B cell (primary cell): Measurements from ENCODE around the gene RTBDN. TPM values are rescaled to one million over a fixed set of nuclear protein-coding genes. Genes with fewer than 3 reads are reported as not detected.

Experiments
- ATAC-seq: fragments of 200-7000 bp; cut with Tn5 transposase; one replicate; pipeline ENCODE4 v1.10.0; 2021; ENCODE audit warnings: low read depth, mild to moderate bottlenecking, moderate number of reproducible peaks, moderate library complexity
- CTCF ChIA-PET: fragments of 350-600 bp; sonication (Branson Sonifier 250); formaldehyde crosslinking; loops from one replicate; lab custom pipeline; 2021; ENCODE audit warnings: antibody characterized with exemption, inconsistent platforms; lab: Charles Lee
- POLR2A ChIA-PET: fragments of 350-600 bp; sonication (Branson Sonifier 250); formaldehyde crosslinking; loops from one replicate; lab custom pipeline; 2021; ENCODE audit warnings: antibody characterized with exemption; lab: Charles Lee
- DNase-seq: peaks from one replicate; pipeline ENCODE4 v3.0.0; 2013
- H2AFZ ChIP-seq: 2 replicates; pipeline ENCODE4 v1.6.1; 2012; ENCODE audit warnings: mild to moderate bottlenecking, low read depth, low read length; ENCODE audit not compliant: insufficient read depth, poor library complexity, severe bottlenecking
- H3K27ac ChIP-seq, 2 donors: 1 replicate in 1 of 2; 2 replicates in 1 of 2; pipeline ENCODE4 v1.5.1; 2012 to 2013; ENCODE audit warnings: low read length in 2 of 2, mild to moderate bottlenecking in 2 of 2, moderate library complexity in 1 of 2
- H3K27me3 ChIP-seq, 4 experiments: fragments of 200-600 bp in 1 of 4; sonication (generic) in 1 of 4; replicated peaks in 1 of 4; 1 replicate in 2 of 4; 2 replicates in 2 of 4; pipeline versions ENCODE4 v1.6.1 to v1.7.0; 2013 to 2016; ENCODE audit warnings: low read length in 3 of 4, mild to moderate bottlenecking in 2 of 4, mixed read lengths in 1 of 4, moderate library complexity in 1 of 4; ENCODE audit not compliant: insufficient read depth in 4 of 4, control insufficient read depth in 3 of 4; ENCODE audit errors: control extremely low read depth in 1 of 4
- H3K36me3 ChIP-seq, 2 experiments: replicated peaks in 1 of 2; 1 replicate in 1 of 2; 2 replicates in 1 of 2; pipeline versions ENCODE4 v1.6.1 to v1.7.1; 2013; ENCODE audit warnings: low read length in 1 of 2; ENCODE audit not compliant: insufficient read depth in 2 of 2, control insufficient read depth in 1 of 2; ENCODE audit errors: control extremely low read depth in 1 of 2, extremely low read depth in 1 of 2
- H3K4me1 ChIP-seq, 2 donors: fragments of 200-600 bp in 1 of 2; sonication (generic) in 1 of 2; 1 replicate in 1 of 2; 2 replicates in 1 of 2; pipeline versions ENCODE4 v1.5.1 to v1.6.1; 2013 to 2017; ENCODE audit warnings: low read length in 2 of 2; ENCODE audit not compliant: control insufficient read depth in 2 of 2, insufficient read depth in 2 of 2
- H3K4me2 ChIP-seq: replicated peaks from 2 replicates; pipeline ENCODE3; 2012; ENCODE audit warnings: mild to moderate bottlenecking, low read depth, low read length; ENCODE audit not compliant: poor library complexity, severe bottlenecking
- H3K4me3 ChIP-seq, 5 experiments: fragments of 200-600 bp in 1 of 5; sonication (generic) in 1 of 5; 1 replicate in 3 of 5; 2 replicates in 2 of 5; pipeline versions ENCODE4 v1.5.1 to v1.7.0; 2011 to 2016; ENCODE audit warnings: low read length in 4 of 5, mild to moderate bottlenecking in 4 of 5, low read depth in 2 of 5, control low read depth in 1 of 5, moderate library complexity in 1 of 5; ENCODE audit not compliant: insufficient read depth in 1 of 5; ENCODE audit errors: control extremely low read depth in 1 of 5, extremely low read depth in 1 of 5
- H3K79me2 ChIP-seq: fragments of 200-600 bp; sonication (generic); one replicate; pipeline ENCODE4 v1.6.0; 2016; ENCODE audit warnings: low read length; ENCODE audit not compliant: control insufficient read depth, insufficient read depth
- H3K9ac ChIP-seq: fragments of 200-600 bp; sonication (generic); 2 replicates; pipeline ENCODE4 v1.6.1; 2017; ENCODE audit warnings: mild to moderate bottlenecking, low read length, moderate library complexity
- H3K9me3 ChIP-seq, 3 donors: one replicate each; pipeline versions ENCODE4 v1.6.1 to v1.7.1; 2013; ENCODE audit warnings: low read length in 2 of 3; ENCODE audit not compliant: control insufficient read depth in 2 of 3, insufficient read depth in 1 of 3; ENCODE audit errors: control extremely low read depth in 1 of 3
- H4K20me1 ChIP-seq: 2 replicates; pipeline ENCODE4 v1.6.0; 2012; ENCODE audit warnings: mild to moderate bottlenecking, low read length; ENCODE audit not compliant: insufficient read depth, control insufficient read depth, poor library complexity, severe bottlenecking
- H3K27ac Mint-ChIP-seq: one replicate; pipeline ENCODE4 v1.8.0; 2021; ENCODE audit warnings: mixed read lengths
- H3K27me3 Mint-ChIP-seq: one replicate; pipeline ENCODE4 v1.8.0; 2021; ENCODE audit warnings: mixed read lengths
- H3K4me1 Mint-ChIP-seq: one replicate; pipeline ENCODE4 v1.8.0; 2021; ENCODE audit warnings: mixed read lengths
- H3K4me3 Mint-ChIP-seq: one replicate; pipeline ENCODE4 v1.8.0; 2021; ENCODE audit warnings: mixed read lengths
- H3K9me3 Mint-ChIP-seq: one replicate; pipeline ENCODE4 v1.8.0; 2022; ENCODE audit warnings: mixed read lengths; ENCODE audit not compliant: insufficient read depth
- CTCF ChIP-seq: fragments of 200-600 bp; IDR thresholded peaks from one replicate; pipeline ENCODE4 v1.8.0; 2022; ENCODE audit warnings: antibody characterized with exemption, mild to moderate bottlenecking
- EZH2 ChIP-seq: IDR thresholded peaks from 2 replicates; pipeline ENCODE4 v1.6.1; 2012; ENCODE audit warnings: borderline replicate concordance, low read depth, mild to moderate bottlenecking, moderate library complexity, low read length; ENCODE audit not compliant: insufficient read depth, poor library complexity, severe bottlenecking
- WGBS: methylation state at CpG from one replicate; pipeline ENCODE4 v1.1.5; 2013; ENCODE audit warnings: missing lambda C conversion rate; ENCODE audit not compliant: insufficient coverage; 5-methylcytosine and 5-hydroxymethylcytosine counted together
- intact Hi-C: fragments of 100-400 bp; cut with micrococcal nuclease; formaldehyde crosslinking; loops from one replicate; pipeline ENCODE4 v1.10.0; 2022
- polyA plus RNA-seq: library from polyadenylated mRNA; depleted of rRNA; stranded (reverse); fragments of >200 nt; gene quantifications from 2 replicates; pipeline ENCODE4 v1.2.3, GENCODE V29; 2012
- total RNA-seq, 2 donors: library from RNA; stranded (reverse); fragments of 120-200 nt in 1 of 2; gene quantifications; 1 replicate in 1 of 2; 2 replicates in 1 of 2; pipeline versions ENCODE4 v1.2.3 to v1.2.4, GENCODE V29; 2013 to 2022

The RTBDN gene
- total and polyA plus RNA-seq, 2 donors (not counting 1 experiment from before 2014, with no cell fraction given): not detected

- 84% methylated on average over 13 of the region's 15 CpGs for whole genome bisulfite sequencing
- peak overlapping the region; percentile 83 to 86 for H3K27ac ChIP-seq
- intact Hi-C loops: no loop called here
- peak overlapping the region; percentile 88 for H3K4me3 Mint-ChIP-seq
- peaks cover 45 to 65% of the 10 kb centered on the region in 2 donors for H3K4me1 ChIP-seq
- peaks cover 51% of the 10 kb centered on the region for H3K4me1 Mint-ChIP-seq
- H3K27me3 Mint-ChIP-seq: no peaks in the 10 kb centered on the region
- no peaks in the 10 kb centered on the region for H3K9me3 Mint-ChIP-seq
- ChIA-PET CTCF (interaction anchor here (0.5 to 27.9 kb wide), 8 partner anchors 8 to 97 kb away, joined by 3 to 1147 read pairs (median 20); partner anchors contain the start of genes DHPS, JUNB, PRDX2 and RNASEH2A), POLR2A (interaction anchor here (0.6 to 6.9 kb wide), 3 partner anchors 8 to 50 kb away, joined by 4 to 233 read pairs (median 36); partner anchors contain the start of gene JUNB)
- no peak overlapping the region for H3K9ac ChIP-seq
- H3K4me3 ChIP-seq: no peak overlapping the region
- TF ChIP-seq EZH2 (no peak), CTCF (no peak)
- ATAC-seq (no peak), DNase-seq (no peak)
- H3K27ac Mint-ChIP-seq: peak overlapping the region; percentile 84
- no peaks in the 10 kb centered on the region for H3K27me3 ChIP-seq
- no peaks in the 10 kb centered on the region for H3K36me3 ChIP-seq
- peak overlapping the region; percentile 95 for H3K4me2 ChIP-seq
- no peaks in the 10 kb centered on the region for H4K20me1 ChIP-seq
- H3K79me2 ChIP-seq: peaks cover 2% of the 10 kb centered on the region
- peak overlapping the region; percentile 20 for H2AFZ ChIP-seq
- no peaks in the 10 kb centered on the region for H3K9me3 ChIP-seq
Observed at GRCh38 chr19:12779162-12779993, 55.0 kb downstream of the RTBDN start.

- no peaks in the 10 kb centered on the region for H3K27me3 ChIP-seq
- Mint-ChIP-seq H3K4me3 (peak overlapping the region; percentile 88), H3K9me3 (no peaks in the 10 kb centered on the region), H3K27me3 (no peaks in the 10 kb centered on the region), H3K4me1 (peaks cover 51% of the 10 kb centered on the region), H3K27ac (peak overlapping the region; percentile 84)
- ChIA-PET POLR2A (interaction anchor here (0.6 to 6.9 kb wide), 4 partner anchors 9 to 49 kb away, joined by 4 to 233 read pairs (median 20); partner anchors contain the start of gene JUNB), CTCF (interaction anchor here (0.5 to 27.9 kb wide), 8 partner anchors 9 to 97 kb away, joined by 3 to 1147 read pairs (median 20); partner anchors contain the start of genes DHPS, JUNB, PRDX2 and RNASEH2A)
- H3K9ac ChIP-seq: no peak overlapping the region
- TF ChIP-seq EZH2 (no peak), CTCF (no peak)
- peak overlapping the region; percentile 83 to 86 for H3K27ac ChIP-seq
- peak overlapping the region; percentile 20 for H2AFZ ChIP-seq
- H3K79me2 ChIP-seq: peaks cover 2% of the 10 kb centered on the region
- H3K4me2 ChIP-seq: peak overlapping the region; percentile 95
- peaks cover 39 to 60% of the 10 kb centered on the region in 2 donors for H3K4me1 ChIP-seq
- H4K20me1 ChIP-seq: no peaks in the 10 kb centered on the region
- no peaks in the 10 kb centered on the region for H3K9me3 ChIP-seq
- no peak for DNase-seq
- 53% methylated on average over 6 of the region's 6 CpGs for WGBS
- no peak for ATAC-seq
- H3K4me3 ChIP-seq: peak overlapping the region in 3 of 5 experiments; percentile 66 to 88 (median 75)
- H3K36me3 ChIP-seq: no peaks in the 10 kb centered on the region
- intact Hi-C loops: no loop called here
Observed at GRCh38 chr19:12778905-12779161, 55.5 kb downstream of the RTBDN start.
